Activated CD8-positive, alpha-beta memory T cell treated with anti-CD3 and anti-CD28 coated beads for 48 hours (primary cell): ENCODE results near the gene COL3A1.

ENCODE experiments used
- DNase-seq, 3 experiments: peaks; one replicate each; pipeline ENCODE4 v3.0.0-alpha.2; 2020; ENCODE audit warnings: low read depth in 2 of 3, low spot score in 2 of 3

Gene COL3A1

DNA sequence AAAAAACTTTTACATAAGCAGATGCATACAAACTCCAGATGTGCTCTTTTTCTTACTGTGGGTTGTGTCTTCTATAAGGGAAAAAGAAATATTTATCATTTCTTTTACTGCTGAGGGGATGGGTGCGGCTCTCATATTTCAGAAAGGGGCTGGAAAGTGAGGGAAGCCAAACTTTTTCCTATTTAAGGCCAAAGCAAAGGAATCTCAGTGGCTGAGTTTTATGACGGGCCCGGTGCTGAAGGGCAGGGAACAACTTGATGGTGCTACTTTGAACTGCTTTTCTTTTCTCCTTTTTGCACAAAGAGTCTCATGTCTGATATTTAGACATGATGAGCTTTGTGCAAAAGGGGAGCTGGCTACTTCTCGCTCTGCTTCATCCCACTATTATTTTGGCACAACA is at the start of gene COL3A1:
Gene COL3A1 (plus strand): TSS at position 210 of the 400 bp plus-strand sequence. CDS start 117 bp downstream, at position 327.
- no peak for DNase-seq

DNA sequence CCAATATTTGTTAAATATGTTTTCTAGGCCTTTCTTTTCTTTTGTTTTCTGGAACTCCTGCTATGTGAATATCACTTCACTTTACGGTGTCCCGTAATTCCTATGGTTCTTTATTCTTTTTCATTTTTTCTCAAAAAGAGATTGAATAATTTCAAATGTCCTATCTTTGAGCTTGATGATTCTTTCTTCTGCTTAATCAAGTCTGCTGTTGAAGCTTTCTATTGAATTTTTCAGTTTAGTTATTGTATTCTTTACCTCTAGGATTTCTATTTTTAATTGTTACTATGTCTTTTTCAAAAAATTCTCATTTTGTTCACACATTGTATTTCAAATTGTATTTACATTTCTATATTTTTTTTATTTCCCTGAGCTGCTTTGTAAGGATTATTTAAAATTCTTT is 45.5 kb upstream of the COL3A1 start:
- no peak for DNase-seq

DNA sequence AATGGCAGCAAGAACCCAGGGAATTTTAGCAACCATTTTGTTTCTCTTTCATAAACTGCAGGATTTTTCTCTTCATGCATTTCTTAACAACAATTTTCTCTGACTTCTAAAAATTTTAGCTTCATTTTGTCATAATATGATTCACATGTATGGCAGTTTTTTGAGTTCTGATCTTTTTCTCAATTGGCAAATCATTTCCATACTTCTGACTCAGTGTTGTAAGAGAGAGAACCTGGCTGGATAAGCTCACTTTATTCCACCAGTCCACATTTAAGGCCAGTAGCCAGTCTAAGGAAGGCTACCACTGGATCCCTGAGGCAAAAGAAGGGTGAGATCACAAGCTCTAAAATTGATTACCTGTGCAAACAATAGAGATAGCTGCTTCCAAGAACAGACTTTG is 42.8 kb upstream of the COL3A1 start:
- DNase-seq, result no peak

DNA sequence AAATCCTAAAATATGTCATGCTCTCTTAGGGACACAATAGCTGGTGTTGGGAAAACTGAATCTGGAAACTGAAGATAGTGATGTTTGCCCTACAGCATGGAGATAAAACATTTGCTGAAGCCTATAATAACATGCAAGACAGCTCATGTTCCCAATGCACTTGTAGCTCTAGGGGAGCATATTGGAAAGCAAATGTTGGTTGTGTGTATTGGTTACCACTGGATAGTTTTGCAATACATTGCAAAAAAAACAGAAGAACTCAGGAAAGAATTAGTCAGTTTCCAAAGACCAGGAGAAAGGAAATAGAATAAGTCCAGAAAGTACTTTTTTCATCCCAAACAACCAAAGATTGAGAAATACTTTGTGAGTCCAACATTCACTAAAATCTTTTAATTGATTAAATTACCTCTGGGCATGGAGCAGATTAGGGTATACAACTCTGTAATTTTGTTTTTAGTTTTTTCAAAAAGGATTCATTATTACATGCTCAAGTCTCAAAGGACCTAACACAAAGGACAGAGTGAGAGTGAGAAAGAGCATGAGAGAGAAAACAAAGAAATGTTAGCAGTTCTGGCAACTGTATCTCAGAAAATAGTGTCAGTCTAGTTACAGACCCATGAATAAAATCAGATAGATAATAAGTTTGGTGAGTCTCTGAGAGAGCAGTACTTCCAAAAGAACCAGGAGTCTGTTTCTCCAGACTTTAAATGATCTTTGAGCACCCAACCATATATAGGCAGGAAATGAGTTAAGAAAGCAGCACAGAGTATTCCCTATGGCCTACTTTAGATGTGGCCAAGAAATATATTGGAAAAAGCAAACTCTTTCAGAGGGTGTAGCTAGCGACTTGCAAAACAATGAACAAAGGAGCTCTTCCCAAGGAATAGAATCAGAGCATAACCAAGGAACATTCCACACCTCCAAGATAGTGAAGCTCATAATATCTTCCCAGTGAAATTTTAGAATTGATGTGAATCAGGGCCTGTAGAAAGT is 36.6 kb upstream of the COL3A1 start:
- no peak for DNase-seq

- no peak for DNase-seq
Observed at GRCh38 chr2:188940171-188940570, 34.0 kb upstream of the COL3A1 start.

DNA sequence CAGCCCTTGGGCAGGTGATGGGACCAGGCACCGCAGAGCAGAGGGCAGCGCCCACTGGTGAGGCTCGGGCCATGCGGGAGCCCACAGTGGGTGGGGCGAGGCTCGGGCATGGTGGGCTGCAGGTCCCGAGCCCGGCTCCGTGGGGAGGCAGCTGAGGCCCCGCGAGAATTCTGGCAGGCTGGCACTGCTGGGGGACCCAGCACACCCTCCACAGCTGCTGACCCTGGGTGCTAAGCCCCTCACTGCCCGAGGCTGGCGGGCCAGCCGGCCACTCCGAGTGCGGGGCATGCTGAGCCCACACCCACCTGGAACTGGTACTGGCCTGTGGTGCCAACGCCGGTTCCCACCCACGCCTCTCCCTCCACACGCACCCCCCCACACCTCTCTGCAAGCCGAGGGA is 29.7 kb upstream of the COL3A1 start:
- no peak for DNase-seq

DNA sequence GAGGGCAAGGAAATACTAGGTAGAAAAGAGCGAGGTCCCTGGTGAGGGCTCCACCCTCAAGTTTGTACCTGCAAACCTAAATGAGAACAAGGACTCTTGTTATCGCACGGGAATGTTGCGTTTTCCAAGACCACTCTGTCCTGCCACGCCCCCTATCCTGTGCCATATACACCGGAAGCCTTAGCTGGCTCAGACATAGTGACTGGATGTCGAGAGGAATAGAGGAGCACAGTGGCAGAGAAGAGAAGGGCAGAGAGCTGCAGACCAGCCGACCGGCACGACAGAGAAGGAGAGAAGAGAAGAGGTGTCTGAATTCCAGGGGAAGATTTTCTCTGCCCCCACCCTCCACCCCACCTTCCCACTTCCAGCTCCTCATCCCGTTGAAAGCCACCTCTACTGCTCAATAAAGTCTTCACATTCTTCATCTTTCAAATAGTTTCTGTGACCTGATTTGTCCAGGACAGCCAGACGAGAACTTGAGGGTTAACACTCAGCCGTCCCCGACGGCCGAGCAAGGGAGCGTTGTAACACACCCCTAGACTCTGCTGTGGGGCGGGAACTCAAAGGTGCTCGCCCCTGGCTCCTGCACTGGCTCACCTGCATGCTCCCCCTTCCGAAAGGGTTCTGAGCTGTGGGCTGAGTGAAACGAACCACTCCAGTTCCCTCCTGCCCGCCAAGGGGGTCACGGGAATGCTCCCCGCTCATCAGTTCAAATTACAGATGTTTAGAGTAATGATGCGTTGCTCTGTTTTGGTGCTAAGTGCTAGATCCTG is 24.9 kb upstream of the COL3A1 start:
- DNase-seq, result no peak

- DNase-seq, result no peak
Observed at GRCh38 chr2:188952901-188953300, 21.3 kb upstream of the COL3A1 start.

GRCh38 chr2:188956290-188956689 is 17.9 kb upstream of the COL3A1 start:
- DNase-seq, result no peak

GRCh38 chr2:188956961-188957360 is 17.2 kb upstream of the COL3A1 start:
- DNase-seq, result no peak

DNA sequence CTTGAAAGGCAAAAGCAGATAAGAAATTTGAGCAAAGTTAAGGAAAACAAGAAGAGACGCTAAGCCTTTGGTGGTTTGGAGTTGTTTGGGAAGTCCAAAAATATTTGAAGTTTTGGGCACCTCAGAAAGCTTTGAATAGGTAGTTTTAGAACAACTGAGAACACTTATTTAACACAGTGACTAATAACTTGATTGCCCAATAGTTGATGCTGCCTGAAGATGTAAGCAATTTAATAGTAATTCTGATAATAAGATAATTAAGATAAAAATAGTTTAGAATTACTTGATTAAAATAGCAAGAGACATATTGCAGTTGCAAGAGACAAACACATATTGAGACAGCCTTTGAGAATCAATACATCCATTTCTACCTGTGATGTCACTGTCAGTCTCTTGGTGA is 16.5 kb upstream of the COL3A1 start:
- no peak for DNase-seq

GRCh38 chr2:188963741-188964140 is 10.4 kb upstream of the COL3A1 start:
- no peak for DNase-seq

- DNase-seq, result no peak
Observed at GRCh38 chr2:188964976-188965546, 9.1 kb upstream of the COL3A1 start.

- no peak for DNase-seq
Observed at GRCh38 chr2:188965563-188965962, 8.6 kb upstream of the COL3A1 start.

GRCh38 chr2:188966079-188966571 is 8.0 kb upstream of the COL3A1 start:
- DNase-seq, result no peak

DNA sequence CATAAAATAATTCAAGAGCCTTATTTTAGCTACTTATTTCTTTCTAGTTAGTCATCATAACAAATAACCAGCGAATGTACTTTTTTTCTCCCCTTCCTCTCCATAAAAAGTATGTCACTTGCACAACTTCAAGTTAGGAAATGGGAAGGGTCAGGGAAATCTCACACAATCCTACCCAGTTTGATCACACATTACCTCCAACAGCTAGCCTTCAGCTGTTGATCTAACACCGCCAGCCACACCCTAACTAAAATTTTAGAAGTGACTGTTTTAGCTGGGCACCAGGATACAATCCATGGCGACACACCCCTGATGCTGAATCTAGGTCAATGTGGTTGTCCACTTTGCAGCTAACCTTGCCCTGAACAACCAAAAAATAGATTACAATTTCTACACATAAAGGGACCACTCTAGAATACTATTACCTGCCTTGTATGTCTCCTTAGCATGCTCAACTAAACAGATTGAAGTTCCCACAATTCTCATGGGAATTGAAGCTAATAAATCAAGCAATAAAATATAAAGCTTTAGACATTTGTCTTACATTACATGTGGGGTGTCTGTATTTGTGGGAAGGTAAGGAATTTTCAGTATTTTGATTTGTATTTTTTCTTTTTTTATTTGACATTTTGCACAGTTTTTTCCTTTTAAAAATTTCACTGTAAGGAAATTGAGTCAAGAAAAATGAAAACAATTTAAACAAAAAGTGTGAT is 7.3 kb upstream of the COL3A1 start:
- no peak for DNase-seq

GRCh38 chr2:188969236-188969635 is 4.9 kb upstream of the COL3A1 start:
- DNase-seq, result no peak

GRCh38 chr2:188969651-188970050 is 4.5 kb upstream of the COL3A1 start:
- DNase-seq, result no peak

- DNase-seq, result no peak
Observed at GRCh38 chr2:188970211-188970610, 4.0 kb upstream of the COL3A1 start.

DNA sequence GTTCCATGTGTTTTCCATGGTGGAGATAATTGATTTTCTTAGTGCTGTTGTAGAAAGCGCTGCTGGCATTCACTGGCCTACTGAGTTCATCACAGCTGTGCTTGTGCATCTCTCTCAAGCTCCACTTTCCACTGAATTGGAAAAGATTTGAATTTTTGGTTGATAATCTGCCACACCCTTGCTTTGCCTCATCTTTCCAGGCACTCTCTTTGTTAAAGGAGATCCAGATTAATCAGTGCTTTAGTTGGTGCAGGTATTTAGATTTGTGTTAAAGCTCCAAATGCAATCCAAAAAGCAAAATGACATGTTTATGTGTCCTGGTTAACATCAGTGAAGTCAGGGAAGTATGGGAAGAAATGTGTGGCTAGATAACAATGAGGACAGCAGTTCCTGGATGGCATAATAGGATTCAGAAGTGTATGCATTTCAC is 2.7 kb upstream of the COL3A1 start:
- DNase-seq, result no peak

- DNase-seq, result no peak
Observed at GRCh38 chr2:188973641-188974040, 532 bp upstream of the COL3A1 start.
